H9 (cell line): ENCODE measurements around the gene IL1RAPL2. TPM values are rescaled to one million over a fixed set of nuclear protein-coding genes. Genes with fewer than 3 reads are reported as not detected.

ENCODE experiments used
- DNase-seq: peaks from one replicate; pipeline ENCODE4 v3.0.0-alpha.2; 2017
- H2AFZ ChIP-seq: one replicate; pipeline ENCODE4 v1.6.1; 2013; ENCODE audit warnings: mild to moderate bottlenecking, low read length, control low read depth, moderate library complexity
- H2AK5ac ChIP-seq: 2 replicates; pipeline ENCODE4 v1.6.1; 2013; ENCODE audit warnings: low read length, control low read depth, mixed read lengths; ENCODE audit not compliant: insufficient read length
- H2BK120ac ChIP-seq: one replicate; pipeline ENCODE4 v1.6.1; 2013; ENCODE audit warnings: low read depth, mild to moderate bottlenecking, low read length, control low read depth, inconsistent platforms; ENCODE audit not compliant: poor library complexity, severe bottlenecking
- H2BK12ac ChIP-seq: 2 replicates; pipeline ENCODE4 v1.6.1; 2013; ENCODE audit warnings: low read length, control low read depth, mixed read lengths, low read depth; ENCODE audit not compliant: insufficient read length
- H2BK15ac ChIP-seq: 2 replicates; pipeline ENCODE4 v1.6.1; 2013; ENCODE audit warnings: low read depth, low read length, control low read depth
- H2BK20ac ChIP-seq: one replicate; pipeline ENCODE4 v1.6.1; 2013; ENCODE audit warnings: low read depth, mild to moderate bottlenecking, low read length, control low read depth, inconsistent platforms; ENCODE audit not compliant: poor library complexity, severe bottlenecking
- H2BK5ac ChIP-seq: 2 replicates; pipeline ENCODE4 v1.6.1; 2013; ENCODE audit warnings: low read length, control low read depth, mixed read lengths; ENCODE audit not compliant: insufficient read length
- H3K14ac ChIP-seq: 2 replicates; pipeline ENCODE4 v1.6.1; 2013; ENCODE audit warnings: low read length, control low read depth; ENCODE audit not compliant: insufficient read depth
- H3K18ac ChIP-seq: 2 replicates; pipeline ENCODE4 v1.6.1; 2013; ENCODE audit warnings: low read depth, mild to moderate bottlenecking, mixed read lengths, low read length, control low read depth; ENCODE audit not compliant: insufficient read length
- H3K23ac ChIP-seq: 2 replicates; pipeline ENCODE4 v1.6.1; 2013; ENCODE audit warnings: low read length, control low read depth, mixed read lengths, low read depth; ENCODE audit not compliant: insufficient read length
- H3K23me2 ChIP-seq: 2 replicates; pipeline ENCODE4 v1.6.1; 2013; ENCODE audit warnings: low read depth, mild to moderate bottlenecking, mixed read lengths, low read length, control low read depth; ENCODE audit not compliant: insufficient read length, poor library complexity, severe bottlenecking
- H3K27ac ChIP-seq: 2 replicates; pipeline ENCODE4 v1.5.1; 2013; ENCODE audit warnings: low read length, control low read depth, mixed read lengths, low read depth; ENCODE audit not compliant: insufficient read length
- H3K27me3 ChIP-seq: 2 replicates; pipeline ENCODE4 v1.6.1; 2013; ENCODE audit warnings: low read length, control low read depth, inconsistent platforms; ENCODE audit not compliant: insufficient read depth
- H3K4ac ChIP-seq: 2 replicates; pipeline ENCODE4 v1.6.1; 2013; ENCODE audit warnings: low read depth, mild to moderate bottlenecking, control low read depth, inconsistent platforms, low read length, moderate library complexity
- H3K4me1 ChIP-seq: 2 replicates; pipeline ENCODE4 v1.6.1; 2013; ENCODE audit warnings: low read length, control low read depth, inconsistent platforms; ENCODE audit not compliant: insufficient read depth
- H3K4me2 ChIP-seq: 2 replicates; pipeline ENCODE4 v1.6.1; 2013; ENCODE audit warnings: low read length, control low read depth, mixed read lengths; ENCODE audit not compliant: insufficient read length, insufficient read depth
- H3K56ac ChIP-seq: 2 replicates; pipeline ENCODE4 v1.6.1; 2013; ENCODE audit warnings: low read depth, mild to moderate bottlenecking, mixed read lengths, low read length, control low read depth; ENCODE audit not compliant: insufficient read length
- H3K79me1 ChIP-seq: 2 replicates; pipeline ENCODE4 v1.6.1; 2013; ENCODE audit warnings: low read depth, mild to moderate bottlenecking, moderate library complexity, low read length, control low read depth, inconsistent platforms; ENCODE audit not compliant: insufficient read depth, poor library complexity, severe bottlenecking
- H3K79me2 ChIP-seq: 2 replicates; pipeline ENCODE4 v1.6.1; 2013; ENCODE audit warnings: low read length, control low read depth, inconsistent platforms; ENCODE audit not compliant: insufficient read depth
- H3K9ac ChIP-seq: 2 replicates; pipeline ENCODE4 v1.6.1; 2013; ENCODE audit warnings: low read length, control low read depth, mixed read lengths; ENCODE audit not compliant: insufficient read length; ENCODE audit errors: extremely low read depth
- H3K9me3 ChIP-seq: one replicate; pipeline ENCODE4 v1.6.1; 2013; ENCODE audit warnings: low read depth, low read length, inconsistent platforms; ENCODE audit not compliant: control insufficient read depth
- H3T11ph ChIP-seq: one replicate; pipeline ENCODE4 v1.6.1; 2013; ENCODE audit warnings: mild to moderate bottlenecking, low read length, control low read depth, inconsistent platforms
- H4K20me1 ChIP-seq: one replicate; pipeline ENCODE4 v1.6.1; 2013; ENCODE audit not compliant: control insufficient read depth, insufficient read length, insufficient read depth
- H4K5ac ChIP-seq: 2 replicates; pipeline ENCODE4 v1.6.1; 2013; ENCODE audit warnings: low read depth, mild to moderate bottlenecking, mixed read lengths, low read length, control low read depth; ENCODE audit not compliant: insufficient read length
- H4K8ac ChIP-seq: replicated peaks from 2 replicates; pipeline ENCODE4 v1.6.1; 2013; ENCODE audit warnings: low read length, control low read depth, mixed read lengths, low read depth; ENCODE audit not compliant: insufficient read length
- H4K91ac ChIP-seq: 2 replicates; pipeline ENCODE4 v1.6.1; 2013; ENCODE audit warnings: low read depth, mild to moderate bottlenecking, moderate library complexity, mixed read lengths, low read length, control low read depth; ENCODE audit not compliant: insufficient read length
- H3K27ac Mint-ChIP-seq, 3 experiments: 2 replicates in 2 of 3; 3 replicates in 1 of 3; pipeline ENCODE4 v1.8.0; 2020 to 2021; ENCODE audit warnings: mixed read lengths in 3 of 3, mild to moderate bottlenecking in 1 of 3, moderate library complexity in 1 of 3
- H3K27me3 Mint-ChIP-seq: 2 replicates; pipeline ENCODE4 v1.8.0; 2021; ENCODE audit warnings: low read depth, mild to moderate bottlenecking, moderate library complexity, mixed read lengths
- H3K36me3 Mint-ChIP-seq, 3 experiments: 2 replicates in 2 of 3; 3 replicates in 1 of 3; pipeline ENCODE4 v1.8.0; 2020 to 2021; ENCODE audit warnings: low read depth in 3 of 3, mixed read lengths in 3 of 3; ENCODE audit not compliant: insufficient read depth in 1 of 3
- H3K4me1 Mint-ChIP-seq, 2 experiments: 2 replicates each; pipeline ENCODE4 v1.8.0; 2020; ENCODE audit warnings: mixed read lengths in 2 of 2
- H3K4me3 Mint-ChIP-seq, 2 experiments: 2 replicates in 1 of 2; 3 replicates in 1 of 2; pipeline ENCODE4 v1.8.0; 2020 to 2021; ENCODE audit warnings: mild to moderate bottlenecking in 2 of 2, mixed read lengths in 2 of 2, moderate library complexity in 1 of 2
- H3K9me3 Mint-ChIP-seq, 2 experiments: 2 replicates in 1 of 2; 3 replicates in 1 of 2; pipeline ENCODE4 v1.8.0; 2020; ENCODE audit warnings: mild to moderate bottlenecking in 2 of 2, mixed read lengths in 2 of 2, moderate library complexity in 1 of 2
- WGBS: extraction: QIAGEN DNeasy Blood & Tissue Kit; methylation state at CpG from one replicate; pipeline ENCODE4 v1.1.7; 2013; ENCODE audit warnings: missing lambda C conversion rate, low lambda C conversion rate, mixed read lengths; ENCODE audit not compliant: insufficient read length; ENCODE audit errors: extremely low coverage; 5-methylcytosine and 5-hydroxymethylcytosine counted together
- total RNA-seq: library from RNA; stranded (reverse); gene quantifications from 2 replicates; pipeline ENCODE4 v1.2.1, GENCODE V29; 2021
- TF ChIP-seq, protein P1 (sequence below): fragments of 200-600 bp; sonication (generic); conservative IDR thresholded peaks from 3 replicates; pipeline ENCODE4 v1.8.0; 2021; ENCODE audit warnings: antibody characterized with exemption, mild to moderate bottlenecking

IL1RAPL2 gene
- total RNA-seq, 1 experiment from 2014 or later = not detected

DNA sequence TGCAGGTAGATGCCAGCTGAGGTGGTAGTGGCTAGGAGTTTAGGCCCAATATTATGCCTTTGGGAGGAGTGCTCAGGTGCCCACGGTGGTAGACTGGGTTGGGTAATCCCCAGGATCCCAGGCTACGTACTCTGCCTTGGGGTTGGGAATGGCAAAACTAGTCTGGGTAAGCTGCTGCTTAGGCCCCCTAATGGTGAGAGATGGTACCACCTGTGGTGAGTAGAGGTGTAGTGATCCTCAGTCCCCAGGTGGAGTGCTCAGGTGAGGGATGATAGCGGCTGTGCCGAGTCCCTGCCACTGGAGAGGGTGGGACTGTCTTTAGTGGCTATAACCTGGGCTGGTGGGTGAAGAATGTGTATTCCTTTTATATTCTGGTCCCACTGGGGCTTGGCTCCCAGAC lies 75.2 kb downstream of the IL1RAPL2 start:
- H3K4me1 Mint-ChIP-seq = no peaks in the 10 kb centered on the region

More for the DNA sequence above, 75.2 kb downstream of the IL1RAPL2 start:
- H3K27me3 Mint-ChIP-seq = no peaks in the 10 kb centered on the region
- Histone ChIP-seq H3K4me1 (no peaks in the 10 kb centered on the region), H4K20me1 (no peaks in the 10 kb centered on the region), H3K9ac (no peak overlapping the region), H3K27me3 (no peaks in the 10 kb centered on the region), H3K23ac (no peak overlapping the region), H3K4ac (no peak overlapping the region), H3K4me2 (no peak overlapping the region), H4K8ac (no peak overlapping the region), H2BK20ac (no peak overlapping the region), H3K79me2 (no peaks in the 10 kb centered on the region), H4K91ac (no peak overlapping the region), H3K14ac (no peak overlapping the region), H3T11ph (no peak overlapping the region), H3K79me1 (no peaks in the 10 kb centered on the region), H3K18ac (no peak overlapping the region), H2BK5ac (no peak overlapping the region), H2BK15ac (no peak overlapping the region), H4K5ac (no peak overlapping the region), H3K56ac (no peak overlapping the region), H2AFZ (no peak overlapping the region), H2BK12ac (no peak overlapping the region), H3K23me2 (no peaks in the 10 kb centered on the region), H3K9me3 (peaks cover 3% of the 10 kb centered on the region), H2AK5ac (no peak overlapping the region), H3K27ac (no peak overlapping the region), H2BK120ac (no peak overlapping the region)
- peaks cover 11 to 79% of the 10 kb centered on the region in 2 experiments for H3K9me3 Mint-ChIP-seq
- no peak overlapping the region for H3K4me3 Mint-ChIP-seq
- WGBS = no CpG with 5 or more reads among the region's 4 CpGs
- H3K27ac Mint-ChIP-seq = no peak overlapping the region; a peak in 1 of 7 replicates
- H3K36me3 Mint-ChIP-seq = peaks cover 2 to 5% (median 5%) of the 10 kb centered on the region in 3 experiments; a peak in 4 of 7 replicates
- peak; percentile 61 for DNase-seq
- TF ChIP-seq, protein P1, sequence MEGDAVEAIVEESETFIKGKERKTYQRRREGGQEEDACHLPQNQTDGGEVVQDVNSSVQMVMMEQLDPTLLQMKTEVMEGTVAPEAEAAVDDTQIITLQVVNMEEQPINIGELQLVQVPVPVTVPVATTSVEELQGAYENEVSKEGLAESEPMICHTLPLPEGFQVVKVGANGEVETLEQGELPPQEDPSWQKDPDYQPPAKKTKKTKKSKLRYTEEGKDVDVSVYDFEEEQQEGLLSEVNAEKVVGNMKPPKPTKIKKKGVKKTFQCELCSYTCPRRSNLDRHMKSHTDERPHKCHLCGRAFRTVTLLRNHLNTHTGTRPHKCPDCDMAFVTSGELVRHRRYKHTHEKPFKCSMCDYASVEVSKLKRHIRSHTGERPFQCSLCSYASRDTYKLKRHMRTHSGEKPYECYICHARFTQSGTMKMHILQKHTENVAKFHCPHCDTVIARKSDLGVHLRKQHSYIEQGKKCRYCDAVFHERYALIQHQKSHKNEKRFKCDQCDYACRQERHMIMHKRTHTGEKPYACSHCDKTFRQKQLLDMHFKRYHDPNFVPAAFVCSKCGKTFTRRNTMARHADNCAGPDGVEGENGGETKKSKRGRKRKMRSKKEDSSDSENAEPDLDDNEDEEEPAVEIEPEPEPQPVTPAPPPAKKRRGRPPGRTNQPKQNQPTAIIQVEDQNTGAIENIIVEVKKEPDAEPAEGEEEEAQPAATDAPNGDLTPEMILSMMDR = peak; percentile 58
